Forelimb muscle (tissue), 1 donor: ENCODE data around the gene KCNH2. TPM values are rescaled to one million over a fixed set of nuclear protein-coding genes. Genes with fewer than 3 reads are reported as not detected.

Source experiments
- DNase-seq: peaks from one replicate; pipeline ENCODE4 v3.0.0-alpha.2; 2013; ENCODE audit warnings: low read depth
- polyA plus RNA-seq: library from polyadenylated mRNA; unstranded; fragments of 120-200 nt; gene quantifications from one replicate; pipeline ENCODE4 v1.2.1, GENCODE V29; 2013; ENCODE audit not compliant: insufficient read length

KCNH2 gene
- polyA plus RNA-seq, 1 donor = 24.5 TPM

GRCh38 chr7:150975536-150976319 is 2.4 kb downstream of the KCNH2 start:
- no peak for DNase-seq

GRCh38 chr7:150974468-150975391 is 3.4 kb downstream of the KCNH2 start:
- no peak for DNase-seq

- DNase-seq = no peak
These were observed 4.3 kb downstream of the KCNH2 start for GRCh38 chr7:150973571-150974451.

- DNase-seq = no peak
These were observed 5.4 kb downstream of the KCNH2 start for GRCh38 chr7:150972741-150973140.

- DNase-seq = no peak
These were observed 6.1 kb downstream of the KCNH2 start for GRCh38 chr7:150972023-150972468.

GRCh38 chr7:150971242-150972022 is 6.7 kb downstream of the KCNH2 start:
- no peak for DNase-seq

GRCh38 chr7:150970424-150970823 is 7.7 kb downstream of the KCNH2 start:
- DNase-seq = no peak

GRCh38 chr7:150969475-150969874 is 8.6 kb downstream of the KCNH2 start:
- no peak for DNase-seq

- DNase-seq = no peak
These were observed 9.3 kb downstream of the KCNH2 start for GRCh38 chr7:150968734-150969372.

GRCh38 chr7:150968056-150968733 is 9.9 kb downstream of the KCNH2 start:
- no peak for DNase-seq

- no peak for DNase-seq
These were observed 10.8 kb downstream of the KCNH2 start for GRCh38 chr7:150967349-150967748.

- DNase-seq = no peak
These were observed 12.1 kb downstream of the KCNH2 start for GRCh38 chr7:150966002-150966401.

- DNase-seq = no peak
These were observed 12.8 kb downstream of the KCNH2 start for GRCh38 chr7:150965273-150965830.

GRCh38 chr7:150964593-150965111 is 13.5 kb downstream of the KCNH2 start:
- DNase-seq = no peak

- no peak for DNase-seq
These were observed 14.2 kb downstream of the KCNH2 start for GRCh38 chr7:150963707-150964559.

GRCh38 chr7:150962553-150963399 is 15.3 kb downstream of the KCNH2 start:
- no peak for DNase-seq

GRCh38 chr7:150962290-150962552 is 15.9 kb downstream of the KCNH2 start:
- DNase-seq = no peak
